SK-N-SH (cell line): Measurements from ENCODE around the gene BUB1.

Source experiments
- EZH2phosphoT487 ChIP-seq: fragments of 200-600 bp; sonication (generic); IDR thresholded peaks from 2 replicates; pipeline ENCODE4 v1.6.1; 2017; ENCODE audit warnings: low read depth, mixed run types, mild to moderate bottlenecking, antibody characterized with exemption, moderate library complexity, borderline replicate concordance
- GATA2 ChIP-seq: sonication (generic); formaldehyde crosslinking; IDR thresholded peaks from 2 replicates; pipeline ENCODE4 v1.5.0; 2020; ENCODE audit warnings: mild to moderate bottlenecking, missing genetic modification reagents
- RAD21 ChIP-seq: IDR thresholded peaks from 2 replicates; pipeline ENCODE4 v1.6.1; 2012; ENCODE audit warnings: mild to moderate bottlenecking, low read length
- RCOR1 ChIP-seq: fragments of 150-350 bp; IDR thresholded peaks from 2 replicates; pipeline ENCODE4 v1.6.1; 2017; ENCODE audit warnings: antibody characterized with exemption, low read length
- RXRA ChIP-seq: IDR thresholded peaks from 2 replicates; pipeline ENCODE4 v1.4.0; 2012; ENCODE audit warnings: low read depth, mild to moderate bottlenecking, borderline replicate concordance
- SIN3A ChIP-seq: IDR thresholded peaks from 2 replicates; pipeline ENCODE4 v1.6.1; 2012; ENCODE audit warnings: low read depth, mild to moderate bottlenecking, low read length, moderate library complexity, borderline replicate concordance
- TEAD4 ChIP-seq: IDR thresholded peaks from 2 replicates; pipeline ENCODE4 v1.4.0; 2012; ENCODE audit warnings: mild to moderate bottlenecking, borderline replicate concordance; ENCODE audit not compliant: insufficient read depth
- TF ChIP-seq, protein P1 (sequence below): fragments of 150-350 bp; IDR thresholded peaks from 2 replicates; pipeline ENCODE4 v1.6.1; 2016; ENCODE audit warnings: mild to moderate bottlenecking, low read depth, low read length
- TF ChIP-seq, protein P2 (sequence below): fragments of 200-600 bp; sonication (generic); IDR thresholded peaks from 2 replicates; pipeline ENCODE4 v1.6.1; 2017; ENCODE audit warnings: antibody characterized with exemption, mild to moderate bottlenecking, moderate library complexity
- TF ChIP-seq, protein P3 (sequence below): IDR thresholded peaks from 2 replicates; pipeline ENCODE4 v1.4.0; 2012; ENCODE audit warnings: low read depth

DNA sequence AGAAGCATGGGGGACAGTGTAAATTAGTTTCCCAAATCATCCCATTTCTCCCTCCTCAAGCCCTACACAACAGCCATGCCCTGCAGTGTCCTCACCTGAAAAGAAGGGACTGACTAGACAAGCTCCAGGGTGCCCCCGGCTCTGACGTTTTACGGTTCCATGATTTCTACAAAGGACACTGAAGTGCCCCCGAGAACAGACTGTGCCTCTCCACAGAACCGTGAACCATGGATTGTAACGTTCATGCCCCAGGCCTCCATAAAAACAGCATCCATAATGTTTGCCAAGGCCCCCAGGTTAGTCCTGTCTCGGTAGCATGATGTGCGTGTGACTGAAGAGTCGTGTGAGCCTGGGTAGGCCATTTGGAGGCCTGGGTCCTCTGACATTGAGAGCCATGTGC, 47.5 kb upstream of the BUB1 start:
- TF ChIP-seq RCOR1 (no peak), EZH2phosphoT487 (no peak), SIN3A (no peak), GATA2 (CRISPR knock-in tag) (no peak), TEAD4 (no peak), RXRA (no peak), RAD21 (no peak)
- TF ChIP-seq, protein P1, sequence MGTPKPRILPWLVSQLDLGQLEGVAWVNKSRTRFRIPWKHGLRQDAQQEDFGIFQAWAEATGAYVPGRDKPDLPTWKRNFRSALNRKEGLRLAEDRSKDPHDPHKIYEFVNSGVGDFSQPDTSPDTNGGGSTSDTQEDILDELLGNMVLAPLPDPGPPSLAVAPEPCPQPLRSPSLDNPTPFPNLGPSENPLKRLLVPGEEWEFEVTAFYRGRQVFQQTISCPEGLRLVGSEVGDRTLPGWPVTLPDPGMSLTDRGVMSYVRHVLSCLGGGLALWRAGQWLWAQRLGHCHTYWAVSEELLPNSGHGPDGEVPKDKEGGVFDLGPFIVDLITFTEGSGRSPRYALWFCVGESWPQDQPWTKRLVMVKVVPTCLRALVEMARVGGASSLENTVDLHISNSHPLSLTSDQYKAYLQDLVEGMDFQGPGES = no peak
- TF ChIP-seq, protein P2, sequence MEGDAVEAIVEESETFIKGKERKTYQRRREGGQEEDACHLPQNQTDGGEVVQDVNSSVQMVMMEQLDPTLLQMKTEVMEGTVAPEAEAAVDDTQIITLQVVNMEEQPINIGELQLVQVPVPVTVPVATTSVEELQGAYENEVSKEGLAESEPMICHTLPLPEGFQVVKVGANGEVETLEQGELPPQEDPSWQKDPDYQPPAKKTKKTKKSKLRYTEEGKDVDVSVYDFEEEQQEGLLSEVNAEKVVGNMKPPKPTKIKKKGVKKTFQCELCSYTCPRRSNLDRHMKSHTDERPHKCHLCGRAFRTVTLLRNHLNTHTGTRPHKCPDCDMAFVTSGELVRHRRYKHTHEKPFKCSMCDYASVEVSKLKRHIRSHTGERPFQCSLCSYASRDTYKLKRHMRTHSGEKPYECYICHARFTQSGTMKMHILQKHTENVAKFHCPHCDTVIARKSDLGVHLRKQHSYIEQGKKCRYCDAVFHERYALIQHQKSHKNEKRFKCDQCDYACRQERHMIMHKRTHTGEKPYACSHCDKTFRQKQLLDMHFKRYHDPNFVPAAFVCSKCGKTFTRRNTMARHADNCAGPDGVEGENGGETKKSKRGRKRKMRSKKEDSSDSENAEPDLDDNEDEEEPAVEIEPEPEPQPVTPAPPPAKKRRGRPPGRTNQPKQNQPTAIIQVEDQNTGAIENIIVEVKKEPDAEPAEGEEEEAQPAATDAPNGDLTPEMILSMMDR = no peak
- TF ChIP-seq, protein P3, sequence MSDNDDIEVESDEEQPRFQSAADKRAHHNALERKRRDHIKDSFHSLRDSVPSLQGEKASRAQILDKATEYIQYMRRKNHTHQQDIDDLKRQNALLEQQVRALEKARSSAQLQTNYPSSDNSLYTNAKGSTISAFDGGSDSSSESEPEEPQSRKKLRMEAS = no peak
